Cardiac muscle cell (in vitro differentiated cells and primary cell): ENCODE results near the gene MROH7. TPM values are rescaled to one million over a fixed set of nuclear protein-coding genes. Genes with fewer than 3 reads are reported as not detected.

Experiments used
- DNase-seq, 2 donors: peaks; one replicate each; pipeline versions ENCODE4 v3.0.0 to v3.0.0-alpha.2; 2010 to 2017; ENCODE audit warnings: low read depth in 1 of 2, low spot score in 1 of 2
- H3K27ac ChIP-seq: fragments of 200-600 bp; sonication (generic); 2 replicates; pipeline ENCODE4 v1.5.1; 2016
- H3K27me3 ChIP-seq: fragments of 200-600 bp; sonication (generic); 2 replicates; pipeline ENCODE4 v1.6.0; 2016; ENCODE audit warnings: control low read depth
- H3K36me3 ChIP-seq: fragments of 200-600 bp; sonication (generic); 2 replicates; pipeline ENCODE4 v1.5.1; 2016; ENCODE audit warnings: control low read depth
- H3K4me1 ChIP-seq: fragments of 200-600 bp; sonication (generic); 2 replicates; pipeline ENCODE4 v1.8.1; 2017; ENCODE audit warnings: low read depth, mild to moderate bottlenecking, mixed run types
- H3K4me3 ChIP-seq: fragments of 200-600 bp; sonication (generic); 2 replicates; pipeline ENCODE4 v1.5.1; 2016; ENCODE audit warnings: mild to moderate bottlenecking
- H3K9me3 ChIP-seq: fragments of 200-600 bp; sonication (generic); 2 replicates; pipeline ENCODE4 v1.5.1; 2017; ENCODE audit warnings: low read depth, mild to moderate bottlenecking, control low read depth
- CTCF ChIP-seq: IDR thresholded peaks from 2 replicates; pipeline ENCODE4 v1.5.1; 2012; ENCODE audit warnings: low read depth, mild to moderate bottlenecking, low read length
- polyA plus RNA-seq: library from polyadenylated mRNA; unstranded; fragments of >200 nt; fragmentation: Nextera tagmentation; extraction: Ambion mirVana; gene quantifications from 2 replicates; pipeline ENCODE4 v1.2.1, GENCODE V29; 2016
- total RNA-seq: library from RNA; depleted of rRNA; stranded (reverse); fragments of >200 nt; gene quantifications from 2 replicates; pipeline ENCODE4 v1.2.3, GENCODE V29; 2016

MROH7 gene
- total and polyA plus RNA-seq, 2 experiments from 2014 or later: 7.0 to 22.4 TPM

- Histone ChIP-seq H3K4me1 (no peaks in the 10 kb centered on the region), H3K27me3 (no peaks in the 10 kb centered on the region), H3K9me3 (no peaks in the 10 kb centered on the region), H3K4me3 (no peak overlapping the region), H3K36me3 (peaks cover 55% of the 10 kb centered on the region), H3K27ac (no peak overlapping the region)
- TF ChIP-seq CTCF: no peak
- no peak for DNase-seq
These were observed 86.4 kb downstream of the MROH7 start for GRCh38 chr1:54728027-54728426.

- Histone ChIP-seq H3K4me3 (no peak overlapping the region), H3K9me3 (no peaks in the 10 kb centered on the region), H3K27me3 (no peaks in the 10 kb centered on the region), H3K36me3 (peaks cover 51% of the 10 kb centered on the region), H3K27ac (no peak overlapping the region), H3K4me1 (no peaks in the 10 kb centered on the region)
- no peak for DNase-seq
- no peak for TF ChIP-seq CTCF
These were observed 95.1 kb downstream of the MROH7 start for GRCh38 chr1:54736685-54737084.

GRCh38 chr1:54738244-54738643, 96.7 kb downstream of the MROH7 start:
- H3K4me3 ChIP-seq: no peak overlapping the region
- DNase-seq: peak in 1 of 2 donors; percentile 4
- no peaks in the 10 kb centered on the region for H3K27me3 ChIP-seq
- H3K4me1 ChIP-seq: no peaks in the 10 kb centered on the region
- TF ChIP-seq CTCF: no peak
- no peak overlapping the region for H3K27ac ChIP-seq
- no peaks in the 10 kb centered on the region for H3K9me3 ChIP-seq
- peaks cover 57% of the 10 kb centered on the region for H3K36me3 ChIP-seq

GRCh38 chr1:54741531-54741930, 99.9 kb downstream of the MROH7 start:
- no peak for DNase-seq
- no peaks in the 10 kb centered on the region for H3K9me3 ChIP-seq
- no peak for TF ChIP-seq CTCF
- H3K36me3 ChIP-seq: peaks cover 39% of the 10 kb centered on the region
- H3K27me3 ChIP-seq: no peaks in the 10 kb centered on the region
- H3K4me3 ChIP-seq: no peak overlapping the region
- no peak overlapping the region for H3K27ac ChIP-seq
- no peaks in the 10 kb centered on the region for H3K4me1 ChIP-seq

GRCh38 chr1:54742282-54742681, 100.7 kb downstream of the MROH7 start:
- Histone ChIP-seq H3K4me1 (no peaks in the 10 kb centered on the region), H3K9me3 (no peaks in the 10 kb centered on the region), H3K27ac (no peak overlapping the region), H3K27me3 (no peaks in the 10 kb centered on the region), H3K4me3 (no peak overlapping the region), H3K36me3 (peaks cover 36% of the 10 kb centered on the region)
- TF ChIP-seq CTCF: no peak
- no peak for DNase-seq
